ENCODE results near the gene OPN1SW.

OPN1SW gene

DNA sequence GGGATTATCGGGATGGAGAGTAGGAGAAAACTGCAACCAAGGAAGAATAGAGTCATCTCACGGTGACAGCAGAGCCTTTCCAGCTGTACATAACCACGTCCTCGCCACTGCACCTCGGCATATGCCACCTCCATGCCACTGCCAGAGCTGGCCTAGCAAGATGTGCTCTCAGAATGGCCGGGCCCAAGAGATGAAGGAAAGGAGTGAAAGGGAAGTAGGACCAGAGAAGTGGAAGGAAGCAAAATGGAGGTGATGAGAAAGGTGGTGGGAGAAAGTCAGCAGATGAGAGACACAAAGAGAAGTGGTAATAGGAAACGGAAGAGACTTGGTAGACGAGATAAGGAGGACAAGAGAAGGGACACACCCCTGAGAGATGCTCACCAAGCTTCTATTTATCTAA lies 44.4 kb downstream of the OPN1SW start:
- Histone ChIP-seq H3K9me3 (replicated peaks; ENCODE audit: insufficient read depth, low read length) (no peaks in the 10 kb centered on the region), H3K27ac (ENCODE audit: low read length) (no peak overlapping the region), H3K27me3 (replicated peaks; ENCODE audit: insufficient read depth, low read length) (no peaks in the 10 kb centered on the region), H3K9me2 (replicated peaks; ENCODE audit: insufficient read depth, low read length) (no peaks in the 10 kb centered on the region), H3K36me3 (replicated peaks; ENCODE audit: insufficient read depth, low read length) (no peaks in the 10 kb centered on the region), H3K4me3 (ENCODE audit: low read length) (no peak overlapping the region), H3K4me2 (ENCODE audit: low read depth, low read length) (no peak overlapping the region), H3K9ac (ENCODE audit: low read length) (no peak overlapping the region), H3F3A (ENCODE audit: insufficient read depth, low read length) (no peaks in the 10 kb centered on the region), H4K20me1 (ENCODE audit: insufficient read depth, low read length) (no peaks in the 10 kb centered on the region), H2AFZ (ENCODE audit: low read length) (no peak overlapping the region), H3K4me1 (ENCODE audit: low read length) (peaks cover 4% of the 10 kb centered on the region; the same call in 1 of the 2 replicates), H3K79me2 (ENCODE audit: low read length) (no peaks in the 10 kb centered on the region)
- no peak for DNase-seq
- TF ChIP-seq EZH2 (optimal IDR thresholded peaks at IDR 0.05; ENCODE audit: low read depth, low read length), result no peak
- no peak for TF ChIP-seq CTCF (IDR thresholded peaks at IDR 0.05; ENCODE audit: low read length)
- TF ChIP-seq EZH2phosphoT487 (IDR thresholded peaks at IDR 0.05; ENCODE audit: low read length), result no peak

DNA sequence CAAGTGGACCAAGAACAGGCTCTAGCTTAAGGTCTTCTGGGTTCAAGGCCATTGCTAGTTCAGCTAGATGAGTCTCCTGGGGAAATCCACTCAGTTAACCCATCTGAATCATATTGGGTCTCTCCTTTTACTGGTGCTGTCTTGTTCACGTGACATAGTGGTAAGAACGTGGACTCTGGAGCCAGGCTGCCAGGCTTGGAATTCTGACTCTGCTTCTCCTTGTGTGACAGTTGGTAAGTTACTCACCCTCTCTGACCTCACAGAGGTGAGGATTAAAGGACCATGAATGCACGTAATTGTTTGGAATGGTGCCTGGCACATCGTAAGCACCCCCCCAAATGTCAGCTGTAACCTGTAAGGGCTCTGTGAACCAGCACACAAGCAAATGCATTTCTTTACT lies 46.1 kb downstream of the OPN1SW start:
- H3K4me1 ChIP-seq (ENCODE audit: low read length), result peaks cover 4% of the 10 kb centered on the region; the same call in 1 of the 2 replicates
- no peaks in the 10 kb centered on the region for H3K9me3 ChIP-seq (replicated peaks; ENCODE audit: insufficient read depth, low read length)
- H3K9me2 ChIP-seq (replicated peaks; ENCODE audit: insufficient read depth, low read length), result no peaks in the 10 kb centered on the region
- TF ChIP-seq CTCF (IDR thresholded peaks at IDR 0.05; ENCODE audit: low read length) (no peak), EZH2phosphoT487 (IDR thresholded peaks at IDR 0.05; ENCODE audit: low read length) (no peak), EZH2 (optimal IDR thresholded peaks at IDR 0.05; ENCODE audit: low read depth, low read length) (no peak)
- no peak for DNase-seq
- H3K36me3 ChIP-seq (replicated peaks; ENCODE audit: insufficient read depth, low read length), result no peaks in the 10 kb centered on the region
- H3K9ac ChIP-seq (ENCODE audit: low read length), result no peak overlapping the region
- H3K79me2 ChIP-seq (ENCODE audit: low read length), result no peaks in the 10 kb centered on the region
- no peak overlapping the region for H3K4me3 ChIP-seq (ENCODE audit: low read length)
- no peaks in the 10 kb centered on the region for H3F3A ChIP-seq (ENCODE audit: insufficient read depth, low read length)
- H3K27ac ChIP-seq (ENCODE audit: low read length), result no peak overlapping the region
- H3K4me2 ChIP-seq (ENCODE audit: low read depth, low read length), result no peak overlapping the region
- no peak overlapping the region for H2AFZ ChIP-seq (ENCODE audit: low read length)
- H4K20me1 ChIP-seq (ENCODE audit: insufficient read depth, low read length), result no peaks in the 10 kb centered on the region
- no peaks in the 10 kb centered on the region for H3K27me3 ChIP-seq (replicated peaks; ENCODE audit: insufficient read depth, low read length)

DNA sequence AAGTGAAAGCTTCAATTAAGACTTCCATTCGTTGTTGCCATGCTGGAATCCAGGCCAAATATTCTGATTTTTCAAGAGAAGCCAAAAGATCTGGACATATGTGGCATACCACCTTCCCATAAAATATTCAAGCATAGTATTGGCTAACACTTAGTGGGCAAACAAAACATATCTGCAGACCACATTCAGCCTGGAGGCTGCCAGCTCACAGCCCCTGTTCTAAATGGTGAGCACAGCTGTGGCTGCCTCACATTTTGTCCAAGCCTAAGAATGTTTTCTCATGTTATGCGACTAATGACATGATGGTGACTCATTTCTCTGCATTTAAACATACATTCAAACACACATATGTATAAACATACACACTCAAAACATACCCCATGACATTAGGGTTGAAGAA lies 47.0 kb downstream of the OPN1SW start:
- H4K20me1 ChIP-seq (ENCODE audit: insufficient read depth, low read length), result no peaks in the 10 kb centered on the region
- peak overlapping the region; percentile 28 for H3K4me2 ChIP-seq (ENCODE audit: low read depth, low read length)
- no peaks in the 10 kb centered on the region for H3K9me2 ChIP-seq (replicated peaks; ENCODE audit: insufficient read depth, low read length)
- H3K36me3 ChIP-seq (replicated peaks; ENCODE audit: insufficient read depth, low read length), result no peaks in the 10 kb centered on the region
- no peak overlapping the region for H3K27ac ChIP-seq (ENCODE audit: low read length)
- H3K9ac ChIP-seq (ENCODE audit: low read length), result no peak overlapping the region
- TF ChIP-seq EZH2phosphoT487 (IDR thresholded peaks at IDR 0.05; ENCODE audit: low read length) (no peak), CTCF (IDR thresholded peaks at IDR 0.05; ENCODE audit: low read length) (no peak), EZH2 (optimal IDR thresholded peaks at IDR 0.05; ENCODE audit: low read depth, low read length) (no peak)
- no peaks in the 10 kb centered on the region for H3K9me3 ChIP-seq (replicated peaks; ENCODE audit: insufficient read depth, low read length)
- H3F3A ChIP-seq (ENCODE audit: insufficient read depth, low read length), result no peaks in the 10 kb centered on the region
- no peaks in the 10 kb centered on the region for H3K79me2 ChIP-seq (ENCODE audit: low read length)
- peaks cover 4% of the 10 kb centered on the region; the same call in 1 of the 2 replicates for H3K4me1 ChIP-seq (ENCODE audit: low read length)
- no peak overlapping the region for H3K4me3 ChIP-seq (ENCODE audit: low read length)
- no peaks in the 10 kb centered on the region for H3K27me3 ChIP-seq (replicated peaks; ENCODE audit: insufficient read depth, low read length)
- H2AFZ ChIP-seq (ENCODE audit: low read length), result peak overlapping the region; percentile 22; the same call in 1 of the 2 replicates
- DNase-seq, result no peak
